Measurements from ENCODE around the gene USP48.

DNA sequence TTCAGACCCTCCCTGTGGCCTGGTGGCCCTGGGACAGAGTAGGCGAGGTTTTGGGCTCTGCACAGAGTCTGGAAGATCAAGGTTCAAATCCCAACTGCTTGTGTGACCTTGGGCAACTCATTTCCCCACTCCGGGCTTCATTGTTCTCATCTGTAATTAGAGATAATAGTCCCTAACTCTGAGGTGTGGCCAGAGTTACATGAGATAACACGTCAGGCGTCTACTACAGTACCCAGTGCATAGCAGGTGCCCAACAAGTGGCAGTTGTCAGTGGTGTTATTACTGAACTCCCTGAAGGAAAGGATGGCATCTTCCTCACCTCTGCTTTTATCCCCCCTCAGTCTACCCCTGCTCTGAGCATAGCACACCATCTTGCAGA lies 134.6 kb downstream of the USP48 start:
- TF ChIP-seq, protein P1, sequence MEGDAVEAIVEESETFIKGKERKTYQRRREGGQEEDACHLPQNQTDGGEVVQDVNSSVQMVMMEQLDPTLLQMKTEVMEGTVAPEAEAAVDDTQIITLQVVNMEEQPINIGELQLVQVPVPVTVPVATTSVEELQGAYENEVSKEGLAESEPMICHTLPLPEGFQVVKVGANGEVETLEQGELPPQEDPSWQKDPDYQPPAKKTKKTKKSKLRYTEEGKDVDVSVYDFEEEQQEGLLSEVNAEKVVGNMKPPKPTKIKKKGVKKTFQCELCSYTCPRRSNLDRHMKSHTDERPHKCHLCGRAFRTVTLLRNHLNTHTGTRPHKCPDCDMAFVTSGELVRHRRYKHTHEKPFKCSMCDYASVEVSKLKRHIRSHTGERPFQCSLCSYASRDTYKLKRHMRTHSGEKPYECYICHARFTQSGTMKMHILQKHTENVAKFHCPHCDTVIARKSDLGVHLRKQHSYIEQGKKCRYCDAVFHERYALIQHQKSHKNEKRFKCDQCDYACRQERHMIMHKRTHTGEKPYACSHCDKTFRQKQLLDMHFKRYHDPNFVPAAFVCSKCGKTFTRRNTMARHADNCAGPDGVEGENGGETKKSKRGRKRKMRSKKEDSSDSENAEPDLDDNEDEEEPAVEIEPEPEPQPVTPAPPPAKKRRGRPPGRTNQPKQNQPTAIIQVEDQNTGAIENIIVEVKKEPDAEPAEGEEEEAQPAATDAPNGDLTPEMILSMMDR (IDR thresholded peaks at IDR 0.05), result no peak
- no peak for TF ChIP-seq POLR2A (IDR thresholded peaks at IDR 0.05)

All from esophagus squamous epithelium (tissue), 4 donors.